Fibroblast of pulmonary artery (primary cell): ENCODE data around the gene MIS18BP1.
"Not testable (repeated sequence)": the region's sequence is repeated elsewhere in the genome, so short reads cannot be mapped to it uniquely, and the experiment has no call there.

ENCODE experiments used
- DNase-seq: peaks from one replicate; pipeline ENCODE4 v3.0.0-alpha.2; 2010; ENCODE audit warnings: low read depth
- H3K4me3 ChIP-seq: replicated peaks from 2 replicates; pipeline ENCODE4 v1.5.1; 2011; ENCODE audit warnings: low read depth, mild to moderate bottlenecking, control low read depth, low read length, moderate library complexity
- TF ChIP-seq, protein P1 (sequence below): IDR thresholded peaks from 2 replicates; pipeline ENCODE4 v1.5.1; 2011; ENCODE audit warnings: mild to moderate bottlenecking, control low read depth, low read length, inconsistent platforms; ENCODE audit errors: missing control alignments

The MIS18BP1 gene

DNA sequence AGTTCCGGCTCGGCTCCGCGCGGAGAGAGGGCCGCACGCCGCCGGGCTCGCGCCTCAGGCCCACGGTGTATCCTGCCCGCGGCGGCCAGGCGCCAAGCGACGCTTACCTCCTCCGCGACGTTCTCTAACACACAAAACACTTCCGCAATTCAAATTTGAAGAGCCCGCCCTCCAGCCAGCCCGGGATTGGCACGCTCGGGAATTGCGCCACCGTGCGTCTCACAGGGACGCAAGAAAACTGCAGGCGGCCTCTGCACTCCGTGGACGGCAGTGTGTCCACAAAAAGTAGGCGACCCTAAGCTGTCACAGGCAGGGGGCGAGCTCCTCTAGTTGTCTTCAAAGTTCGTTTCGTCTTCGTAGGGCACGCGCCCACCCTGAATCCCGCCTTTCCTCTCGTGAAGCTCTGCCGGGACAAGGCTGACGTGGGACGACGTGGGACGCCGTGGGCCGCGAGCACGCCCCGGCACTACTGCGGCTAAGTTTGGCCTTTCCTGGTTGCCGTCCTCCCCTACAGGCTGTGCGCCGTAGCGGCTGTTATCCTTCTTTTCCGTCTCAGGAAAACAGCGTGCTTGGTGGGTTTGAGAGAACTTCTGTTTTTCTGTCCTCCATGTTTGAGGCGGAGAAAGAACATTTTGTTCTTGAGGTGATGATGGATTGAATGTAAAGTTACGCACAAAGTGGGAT is at the start of gene MIS18BP1:
MIS18BP1 (minus strand) TSS at position 133 of the 684 bp plus-strand sequence. CDS start 5,916 bp downstream, outside the sequence.
- peak within 1 kb of the TSS; percentile 89 for H3K4me3 ChIP-seq
- DNase-seq = peak; percentile 98

DNA sequence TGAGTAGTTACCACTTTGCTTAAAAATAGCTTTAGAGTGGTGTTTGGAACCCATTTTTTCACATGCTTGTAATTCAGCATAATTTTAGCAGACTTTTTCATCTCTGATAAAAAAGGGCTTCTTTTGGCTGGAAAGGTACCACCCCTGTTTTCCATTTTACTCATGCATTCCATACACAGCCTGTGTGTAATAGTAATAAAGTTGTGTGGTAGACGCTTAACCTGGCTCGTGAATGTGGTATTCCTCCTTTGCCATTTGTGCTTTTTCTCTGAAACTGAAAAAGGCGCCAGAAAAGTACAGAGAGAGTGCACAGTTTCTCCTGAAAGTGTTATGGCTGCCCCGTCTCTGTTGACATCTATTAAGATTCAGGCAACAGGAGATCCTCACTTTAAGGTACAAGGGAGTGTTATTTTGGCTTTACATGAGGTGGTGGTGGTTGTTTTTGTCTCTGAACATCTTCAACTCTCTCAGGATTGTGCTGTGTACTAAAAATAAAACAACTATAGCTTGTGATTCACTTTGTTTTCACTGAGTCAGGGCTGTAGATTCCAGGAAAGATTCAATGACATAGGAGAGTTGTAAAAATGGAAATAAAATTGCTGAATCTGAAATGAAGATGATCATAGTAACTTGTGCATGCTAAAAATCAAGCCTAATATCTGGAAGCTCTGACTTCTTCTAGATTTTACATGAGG is 45.6 kb upstream of the MIS18BP1 start:
- TF ChIP-seq, protein P1, sequence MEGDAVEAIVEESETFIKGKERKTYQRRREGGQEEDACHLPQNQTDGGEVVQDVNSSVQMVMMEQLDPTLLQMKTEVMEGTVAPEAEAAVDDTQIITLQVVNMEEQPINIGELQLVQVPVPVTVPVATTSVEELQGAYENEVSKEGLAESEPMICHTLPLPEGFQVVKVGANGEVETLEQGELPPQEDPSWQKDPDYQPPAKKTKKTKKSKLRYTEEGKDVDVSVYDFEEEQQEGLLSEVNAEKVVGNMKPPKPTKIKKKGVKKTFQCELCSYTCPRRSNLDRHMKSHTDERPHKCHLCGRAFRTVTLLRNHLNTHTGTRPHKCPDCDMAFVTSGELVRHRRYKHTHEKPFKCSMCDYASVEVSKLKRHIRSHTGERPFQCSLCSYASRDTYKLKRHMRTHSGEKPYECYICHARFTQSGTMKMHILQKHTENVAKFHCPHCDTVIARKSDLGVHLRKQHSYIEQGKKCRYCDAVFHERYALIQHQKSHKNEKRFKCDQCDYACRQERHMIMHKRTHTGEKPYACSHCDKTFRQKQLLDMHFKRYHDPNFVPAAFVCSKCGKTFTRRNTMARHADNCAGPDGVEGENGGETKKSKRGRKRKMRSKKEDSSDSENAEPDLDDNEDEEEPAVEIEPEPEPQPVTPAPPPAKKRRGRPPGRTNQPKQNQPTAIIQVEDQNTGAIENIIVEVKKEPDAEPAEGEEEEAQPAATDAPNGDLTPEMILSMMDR = no peak
- H3K4me3 ChIP-seq = no peak overlapping the region
- DNase-seq = no peak

More for the DNA sequence above, at the start of gene MIS18BP1:
- TF ChIP-seq, protein P1 = peak; percentile 53

DNA sequence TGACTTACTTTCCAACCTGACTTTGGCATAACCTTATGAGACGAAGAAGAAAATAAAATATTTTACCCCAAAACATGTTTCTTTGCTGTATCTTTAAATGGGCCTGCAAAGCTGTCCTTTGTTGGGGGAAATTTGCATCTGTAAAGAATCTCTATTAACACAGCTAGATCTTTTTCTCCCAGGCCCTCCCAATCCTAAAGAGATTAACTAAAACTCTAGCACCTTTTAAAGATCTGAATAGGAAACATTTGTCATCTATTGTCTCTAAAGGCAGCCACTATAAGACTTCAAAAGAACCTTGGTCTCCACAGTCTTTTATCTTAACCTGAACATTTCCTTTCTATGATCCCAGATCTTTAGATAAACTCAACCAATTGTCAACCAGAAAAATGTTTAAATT is 41.8 kb upstream of the MIS18BP1 start:
- not testable (repeated sequence) for H3K4me3 ChIP-seq, DNase-seq

DNA sequence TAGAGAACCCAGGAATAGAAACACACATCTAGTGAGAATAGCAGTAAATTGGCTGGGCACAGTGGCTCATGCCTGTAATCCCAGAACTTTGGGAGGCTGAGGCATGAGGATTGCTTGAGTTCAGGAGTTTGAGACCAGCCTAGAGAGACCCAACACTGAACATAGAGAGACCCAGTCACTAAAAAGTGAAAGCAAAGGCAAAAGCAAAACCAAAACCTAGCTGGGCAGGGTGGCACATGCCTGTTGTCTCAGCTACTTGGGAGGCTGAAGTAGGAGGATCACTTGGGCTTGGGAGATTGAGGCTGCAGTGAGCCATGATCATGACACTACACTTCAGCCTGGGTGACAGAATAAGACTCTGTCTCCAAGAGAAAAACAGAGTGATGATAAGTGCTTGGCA is 37.5 kb upstream of the MIS18BP1 start:
- TF ChIP-seq, protein P1 = no peak
- no peak for DNase-seq
- no peak overlapping the region for H3K4me3 ChIP-seq

DNA sequence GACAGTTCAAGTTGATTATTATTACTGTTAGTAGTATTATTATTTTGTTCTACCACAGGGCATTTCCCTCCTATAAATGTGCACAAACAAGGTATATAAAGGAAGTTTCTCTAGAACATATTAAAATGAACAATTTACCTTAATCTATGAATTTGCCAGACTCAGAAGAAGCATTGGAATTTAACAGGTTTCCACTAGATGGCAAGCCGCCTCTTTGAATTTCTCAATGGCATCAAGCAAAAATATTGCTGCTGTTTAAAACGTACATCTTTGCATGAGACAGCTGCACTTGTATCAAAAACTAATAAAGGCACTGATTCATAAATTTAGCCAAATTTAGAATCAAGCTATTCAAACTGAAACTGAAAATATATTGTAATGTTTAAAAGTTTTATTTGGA is 34.6 kb upstream of the MIS18BP1 start:
- H3K4me3 ChIP-seq = no peak overlapping the region
- TF ChIP-seq, protein P1 = no peak
- no peak for DNase-seq

DNA sequence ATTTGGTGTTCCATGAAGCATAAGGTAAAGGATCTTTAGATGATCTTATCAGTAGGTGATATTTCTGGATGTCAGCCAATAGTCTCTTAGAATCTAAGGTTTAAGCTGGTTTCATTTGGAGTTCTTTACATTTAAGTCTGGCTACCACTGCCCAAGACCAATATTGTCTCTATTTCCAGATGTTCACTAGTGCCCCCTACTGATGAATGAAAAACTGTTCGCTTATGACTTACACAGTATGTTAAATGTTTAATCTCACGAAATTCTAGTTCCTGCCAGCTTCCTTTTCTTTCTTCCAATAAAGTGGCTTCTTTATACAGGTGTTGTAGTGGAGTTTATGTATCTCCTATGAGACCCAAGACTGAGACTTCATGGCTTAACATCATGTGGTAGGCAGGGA is 31.8 kb upstream of the MIS18BP1 start:
- no peak overlapping the region for H3K4me3 ChIP-seq
- no peak for DNase-seq
- TF ChIP-seq, protein P1 = peak; percentile 21

DNA sequence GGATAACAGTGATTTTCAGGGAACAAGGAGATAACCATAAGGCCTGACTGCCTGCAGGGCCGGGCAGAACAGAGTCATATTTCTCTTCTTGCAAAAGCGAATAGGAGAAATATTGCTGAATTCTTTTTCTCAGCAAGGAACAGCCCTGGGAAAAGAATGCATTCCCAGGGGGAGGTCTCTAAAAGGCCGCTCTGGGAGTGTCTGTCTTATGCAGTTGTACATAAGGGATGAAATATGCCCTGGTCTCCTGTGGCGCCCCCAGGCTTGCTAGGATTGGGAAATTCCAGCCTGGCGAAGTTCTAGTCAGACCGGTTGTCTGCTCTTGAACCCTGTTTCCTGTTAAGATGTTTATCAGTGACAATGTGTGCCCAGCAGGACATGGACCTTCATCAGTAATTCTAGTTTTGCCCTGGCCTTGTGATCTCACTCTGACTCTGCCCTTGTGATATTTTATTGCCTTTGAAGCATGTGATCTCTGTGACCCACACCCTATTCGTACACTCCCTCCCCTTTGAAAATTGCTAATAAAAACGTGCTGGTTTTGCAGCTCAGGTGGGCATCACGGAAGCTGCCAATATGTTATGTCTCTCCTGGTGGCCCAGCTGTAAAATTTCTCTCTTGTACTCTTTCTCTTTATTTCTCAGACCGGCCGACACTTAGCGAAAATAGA is 28.9 kb upstream of the MIS18BP1 start:
- not testable (repeated sequence) for DNase-seq, H3K4me3 ChIP-seq
